Measurements from ENCODE around the gene ADAP2.

DNA sequence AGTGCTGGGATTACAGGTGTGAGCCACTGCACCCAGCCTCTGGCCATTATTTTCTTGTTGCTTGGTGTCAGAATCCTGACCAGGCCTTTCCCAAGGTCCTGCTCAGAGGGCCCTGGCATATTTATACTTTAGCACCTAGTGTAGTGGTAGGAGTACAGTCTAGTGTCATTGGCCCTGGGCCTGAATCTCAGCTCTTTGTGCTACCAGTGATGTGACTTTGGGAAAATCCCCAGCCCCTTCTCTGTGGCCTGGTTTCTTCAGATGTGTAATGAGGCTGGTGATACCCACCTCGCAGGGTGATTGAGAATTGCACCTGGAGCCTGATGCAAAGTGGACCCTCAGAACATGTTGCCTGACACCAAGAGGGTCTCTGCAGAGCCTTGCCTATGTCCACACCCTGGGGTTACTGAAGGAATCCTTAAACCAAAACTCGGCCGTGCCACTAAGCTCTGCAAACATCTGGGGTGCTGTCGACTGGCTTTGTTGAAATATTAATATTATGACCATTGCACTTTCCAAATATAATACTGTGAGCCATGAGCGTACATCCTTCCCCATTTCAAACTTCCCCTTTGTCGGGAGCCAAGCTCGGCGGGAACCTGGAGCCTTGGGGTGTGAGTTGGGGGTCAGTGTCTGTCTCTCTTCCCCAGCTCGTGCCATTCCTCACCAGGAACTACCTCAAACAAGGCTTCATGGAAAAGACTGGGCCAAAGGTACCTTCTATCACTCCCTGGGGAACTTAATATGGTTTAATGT, 31.1 kb downstream of the ADAP2 start:
- TF ChIP-seq POLR2A (IDR thresholded peaks at IDR 0.05; ENCODE audit: low read depth) (no peak), POLR2AphosphoS5 (IDR thresholded peaks at IDR 0.05) (no peak), EP300 (IDR thresholded peaks at IDR 0.05) (no peak)
- TF ChIP-seq, protein P1, sequence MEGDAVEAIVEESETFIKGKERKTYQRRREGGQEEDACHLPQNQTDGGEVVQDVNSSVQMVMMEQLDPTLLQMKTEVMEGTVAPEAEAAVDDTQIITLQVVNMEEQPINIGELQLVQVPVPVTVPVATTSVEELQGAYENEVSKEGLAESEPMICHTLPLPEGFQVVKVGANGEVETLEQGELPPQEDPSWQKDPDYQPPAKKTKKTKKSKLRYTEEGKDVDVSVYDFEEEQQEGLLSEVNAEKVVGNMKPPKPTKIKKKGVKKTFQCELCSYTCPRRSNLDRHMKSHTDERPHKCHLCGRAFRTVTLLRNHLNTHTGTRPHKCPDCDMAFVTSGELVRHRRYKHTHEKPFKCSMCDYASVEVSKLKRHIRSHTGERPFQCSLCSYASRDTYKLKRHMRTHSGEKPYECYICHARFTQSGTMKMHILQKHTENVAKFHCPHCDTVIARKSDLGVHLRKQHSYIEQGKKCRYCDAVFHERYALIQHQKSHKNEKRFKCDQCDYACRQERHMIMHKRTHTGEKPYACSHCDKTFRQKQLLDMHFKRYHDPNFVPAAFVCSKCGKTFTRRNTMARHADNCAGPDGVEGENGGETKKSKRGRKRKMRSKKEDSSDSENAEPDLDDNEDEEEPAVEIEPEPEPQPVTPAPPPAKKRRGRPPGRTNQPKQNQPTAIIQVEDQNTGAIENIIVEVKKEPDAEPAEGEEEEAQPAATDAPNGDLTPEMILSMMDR (IDR thresholded peaks at IDR 0.05), result no peak

All from esophagus muscularis mucosa (tissue), 4 donors.